ENCODE results near the gene POLR1C.

The POLR1C gene

DNA sequence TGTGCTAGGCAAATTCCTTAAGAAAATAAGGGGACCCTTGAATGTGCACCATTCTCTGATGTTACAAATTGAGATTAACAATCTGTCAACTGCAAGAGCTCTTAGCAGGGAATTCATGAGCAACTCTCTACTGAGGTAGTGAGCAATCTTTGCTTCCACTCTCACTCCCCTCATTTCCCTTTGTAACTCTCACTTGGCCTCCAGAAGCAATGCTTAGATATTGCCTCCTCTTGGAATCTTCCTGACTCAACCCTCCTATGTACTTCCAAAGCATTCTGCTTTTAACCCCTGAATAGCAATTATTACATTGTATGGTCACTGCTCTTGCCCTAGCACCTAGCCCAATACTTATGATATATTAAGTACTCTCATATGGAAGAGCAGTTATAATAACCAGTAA is 42.4 kb downstream of the POLR1C start:
- Histone ChIP-seq H3K27me3 (ENCODE audit: insufficient read depth, low read length, poor library complexity) (no peaks in the 10 kb centered on the region), H3K4me3 (ENCODE audit: low read depth in 1 of 2, low read length in 2 of 2) (no peak overlapping the region), H3K9me3 (ENCODE audit: insufficient read depth, low read length, severe bottlenecking) (no peaks in the 10 kb centered on the region), H4K20me1 (ENCODE audit: insufficient read depth, low read length) (no peaks in the 10 kb centered on the region), H3K79me2 (ENCODE audit: insufficient read depth, low read length) (no peaks in the 10 kb centered on the region), H3K9ac (ENCODE audit: low read depth, low read length) (no peak overlapping the region), H3K4me2 (ENCODE audit: insufficient read depth, low read length) (no peak overlapping the region), H2AFZ (ENCODE audit: low read depth, low read length) (no peak overlapping the region), H3K4me1 (ENCODE audit: insufficient read depth, low read length) (no peaks in the 10 kb centered on the region), H3K27ac (ENCODE audit: low read length) (no peak overlapping the region), H3K36me3 (ENCODE audit: insufficient read depth, low read length) (peaks cover 100% of the 10 kb centered on the region)
- ATAC-seq (ENCODE audit: insufficient read depth, low read depth) (no peak), DNase-seq (no peak)
- no peak for TF ChIP-seq EZH2 (IDR thresholded peaks at IDR 0.05; ENCODE audit: borderline replicate concordance, low read depth, low read length, severe bottlenecking)
- TF ChIP-seq, protein P1, sequence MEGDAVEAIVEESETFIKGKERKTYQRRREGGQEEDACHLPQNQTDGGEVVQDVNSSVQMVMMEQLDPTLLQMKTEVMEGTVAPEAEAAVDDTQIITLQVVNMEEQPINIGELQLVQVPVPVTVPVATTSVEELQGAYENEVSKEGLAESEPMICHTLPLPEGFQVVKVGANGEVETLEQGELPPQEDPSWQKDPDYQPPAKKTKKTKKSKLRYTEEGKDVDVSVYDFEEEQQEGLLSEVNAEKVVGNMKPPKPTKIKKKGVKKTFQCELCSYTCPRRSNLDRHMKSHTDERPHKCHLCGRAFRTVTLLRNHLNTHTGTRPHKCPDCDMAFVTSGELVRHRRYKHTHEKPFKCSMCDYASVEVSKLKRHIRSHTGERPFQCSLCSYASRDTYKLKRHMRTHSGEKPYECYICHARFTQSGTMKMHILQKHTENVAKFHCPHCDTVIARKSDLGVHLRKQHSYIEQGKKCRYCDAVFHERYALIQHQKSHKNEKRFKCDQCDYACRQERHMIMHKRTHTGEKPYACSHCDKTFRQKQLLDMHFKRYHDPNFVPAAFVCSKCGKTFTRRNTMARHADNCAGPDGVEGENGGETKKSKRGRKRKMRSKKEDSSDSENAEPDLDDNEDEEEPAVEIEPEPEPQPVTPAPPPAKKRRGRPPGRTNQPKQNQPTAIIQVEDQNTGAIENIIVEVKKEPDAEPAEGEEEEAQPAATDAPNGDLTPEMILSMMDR (IDR thresholded peaks at IDR 0.05; ENCODE audit: borderline replicate concordance, extremely low read depth, low read length, poor library complexity, severe bottlenecking), result no peak

- TF ChIP-seq, protein P1 (IDR thresholded peaks at IDR 0.05; ENCODE audit: borderline replicate concordance, extremely low read depth, low read length, poor library complexity, severe bottlenecking), result no peak
- no peak for TF ChIP-seq EZH2 (IDR thresholded peaks at IDR 0.05; ENCODE audit: borderline replicate concordance, low read depth, low read length, severe bottlenecking)
- H4K20me1 ChIP-seq (ENCODE audit: insufficient read depth, low read length), result no peaks in the 10 kb centered on the region; the same call in 1 of the 2 replicates
- peaks cover 74% of the 10 kb centered on the region for H3K36me3 ChIP-seq (ENCODE audit: insufficient read depth, low read length)
- peaks cover 38% of the 10 kb centered on the region for H3K79me2 ChIP-seq (ENCODE audit: insufficient read depth, low read length)
- H2AFZ ChIP-seq (ENCODE audit: low read depth, low read length), result no peak overlapping the region
- peaks cover 14% of the 10 kb centered on the region for H3K4me1 ChIP-seq (ENCODE audit: insufficient read depth, low read length)
- H3K4me2 ChIP-seq (ENCODE audit: insufficient read depth, low read length), result no peak overlapping the region
- ATAC-seq (ENCODE audit: insufficient read depth, low read depth) (no peak), DNase-seq (no peak)
- no peaks in the 10 kb centered on the region for H3K27me3 ChIP-seq (ENCODE audit: insufficient read depth, low read length, poor library complexity)
- no peaks in the 10 kb centered on the region for H3K9me3 ChIP-seq (ENCODE audit: insufficient read depth, low read length, severe bottlenecking)
- H3K9ac ChIP-seq (ENCODE audit: low read depth, low read length), result no peak overlapping the region
- H3K4me3 ChIP-seq (ENCODE audit: low read depth in 1 of 2, low read length in 2 of 2), result no peak overlapping the region
- no peak overlapping the region for H3K27ac ChIP-seq (ENCODE audit: low read length)
Measured at GRCh38 chr6:43570876-43571441, 54.1 kb downstream of the POLR1C start.
